Panc1 (cell line): ENCODE results near the gene ADGRG2.

Source experiments
- POLR2AphosphoS5 ChIP-seq: IDR thresholded peaks from 2 replicates; pipeline ENCODE4 v1.6.1; 2012; ENCODE audit warnings: mild to moderate bottlenecking, low read depth, low read length, moderate library complexity
- SIN3A ChIP-seq: IDR thresholded peaks from 2 replicates; pipeline ENCODE4 v1.6.1; 2012; ENCODE audit warnings: low read depth, mild to moderate bottlenecking, low read length, moderate library complexity, borderline replicate concordance; ENCODE audit not compliant: insufficient read depth

- TF ChIP-seq POLR2AphosphoS5 = no peak
- no peak for TF ChIP-seq SIN3A
Measured at GRCh38 chrX:19003756-19004155, 118.5 kb downstream of the ADGRG2 start.
